A549 (cell line): ENCODE measurements around the gene COL5A1.

Source experiments
- BHLHE40 ChIP-seq: IDR thresholded peaks from 2 replicates; pipeline ENCODE4 v1.6.1; 2012; ENCODE audit warnings: low read depth, low read length, inconsistent platforms
- EP300 ChIP-seq, 2 experiments: fragments of >200 bp; sonication (Bioruptor Twin); formaldehyde crosslinking; IDR thresholded peaks; 2 replicates in 1 of 2; 3 replicates in 1 of 2; pipeline ENCODE4 v1.6.1; 2016 to 2017
- JUN ChIP-seq, 2 experiments: fragments of >200 bp; sonication (Bioruptor Twin); formaldehyde crosslinking; IDR thresholded peaks; 2 replicates in 1 of 2; 3 replicates in 1 of 2; pipeline ENCODE4 v1.6.1; 2016 to 2017
- POLR2A ChIP-seq: IDR thresholded peaks from 2 replicates; pipeline ENCODE4 v1.6.1; 2012; ENCODE audit warnings: mild to moderate bottlenecking, low read length
- RNF2 ChIP-seq: fragments of 200-600 bp; sonication (generic); IDR thresholded peaks from 2 replicates; pipeline ENCODE4 v1.6.1; 2016; ENCODE audit warnings: low read depth, mild to moderate bottlenecking, antibody characterized with exemption, moderate library complexity, borderline replicate concordance
- TF ChIP-seq, protein P1 (sequence below): fragments of >200 bp; sonication (Bioruptor Twin); formaldehyde crosslinking; IDR thresholded peaks from 3 replicates; pipeline ENCODE4 v1.5.1; 2016

DNA sequence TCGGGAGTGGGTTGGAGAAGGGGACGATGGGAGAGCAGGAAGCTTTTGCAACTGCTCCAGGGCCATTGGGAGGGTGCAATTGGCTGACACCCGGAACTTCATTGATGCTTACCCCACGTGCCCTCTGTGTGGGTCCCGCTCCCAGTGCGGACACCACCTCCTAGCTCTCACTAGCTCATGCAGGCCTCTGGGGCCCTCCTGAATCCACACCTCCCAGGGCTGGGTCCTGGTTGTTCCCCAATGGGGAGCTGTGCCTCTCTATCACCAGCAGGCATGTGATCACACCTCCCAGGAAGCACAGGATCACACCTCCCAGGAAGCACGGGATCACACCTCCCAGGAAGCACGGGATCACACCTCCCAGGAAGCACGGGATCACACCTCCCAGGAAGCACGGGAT is 206.9 kb downstream of the COL5A1 start:
- TF ChIP-seq, protein P1, sequence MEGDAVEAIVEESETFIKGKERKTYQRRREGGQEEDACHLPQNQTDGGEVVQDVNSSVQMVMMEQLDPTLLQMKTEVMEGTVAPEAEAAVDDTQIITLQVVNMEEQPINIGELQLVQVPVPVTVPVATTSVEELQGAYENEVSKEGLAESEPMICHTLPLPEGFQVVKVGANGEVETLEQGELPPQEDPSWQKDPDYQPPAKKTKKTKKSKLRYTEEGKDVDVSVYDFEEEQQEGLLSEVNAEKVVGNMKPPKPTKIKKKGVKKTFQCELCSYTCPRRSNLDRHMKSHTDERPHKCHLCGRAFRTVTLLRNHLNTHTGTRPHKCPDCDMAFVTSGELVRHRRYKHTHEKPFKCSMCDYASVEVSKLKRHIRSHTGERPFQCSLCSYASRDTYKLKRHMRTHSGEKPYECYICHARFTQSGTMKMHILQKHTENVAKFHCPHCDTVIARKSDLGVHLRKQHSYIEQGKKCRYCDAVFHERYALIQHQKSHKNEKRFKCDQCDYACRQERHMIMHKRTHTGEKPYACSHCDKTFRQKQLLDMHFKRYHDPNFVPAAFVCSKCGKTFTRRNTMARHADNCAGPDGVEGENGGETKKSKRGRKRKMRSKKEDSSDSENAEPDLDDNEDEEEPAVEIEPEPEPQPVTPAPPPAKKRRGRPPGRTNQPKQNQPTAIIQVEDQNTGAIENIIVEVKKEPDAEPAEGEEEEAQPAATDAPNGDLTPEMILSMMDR = no peak
- TF ChIP-seq JUN (IDR thresholded peaks at IDR 0.05) (no peak), EP300 (IDR thresholded peaks at IDR 0.05) (no peak), RNF2 (no peak), BHLHE40 (no peak), POLR2A (no peak)
